ENCODE measurements around the gene CYP27B1.

DNA sequence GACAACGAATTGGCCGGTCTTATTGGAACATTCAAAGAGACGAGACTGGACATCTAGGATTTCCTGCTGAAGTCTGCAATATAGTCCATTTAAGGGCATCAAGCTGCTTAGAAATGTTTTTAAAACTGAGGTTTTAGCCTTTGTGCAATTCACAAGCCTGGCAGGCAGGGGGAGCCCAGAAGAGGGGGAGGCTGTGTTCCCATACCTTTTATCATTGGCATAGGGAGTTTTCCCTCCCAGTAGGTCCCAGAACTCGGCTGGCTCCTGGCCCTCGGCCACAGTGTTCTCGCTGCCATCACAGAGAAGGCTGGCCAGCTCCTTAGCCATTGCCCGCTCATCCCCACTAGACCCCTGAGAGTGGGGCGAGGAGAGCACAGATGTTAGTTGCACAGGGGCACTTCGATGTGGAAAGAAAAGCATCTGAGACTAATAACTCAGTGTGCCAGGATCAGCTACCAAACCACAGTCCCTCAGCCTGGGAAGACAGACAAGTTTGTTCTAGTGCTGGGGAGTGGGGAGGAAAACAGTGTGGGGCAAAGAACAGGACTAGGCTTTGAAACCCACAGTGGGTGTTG, 36.5 kb upstream of the CYP27B1 start:
- TF ChIP-seq POLR2AphosphoS5 (IDR thresholded peaks at IDR 0.05; ENCODE audit: low read depth, low read length), result no peak
- no peak for TF ChIP-seq POLR2A (IDR thresholded peaks at IDR 0.05; ENCODE audit: low read depth, low read length)
